ENCODE data around the gene ADGRB3.

DNA sequence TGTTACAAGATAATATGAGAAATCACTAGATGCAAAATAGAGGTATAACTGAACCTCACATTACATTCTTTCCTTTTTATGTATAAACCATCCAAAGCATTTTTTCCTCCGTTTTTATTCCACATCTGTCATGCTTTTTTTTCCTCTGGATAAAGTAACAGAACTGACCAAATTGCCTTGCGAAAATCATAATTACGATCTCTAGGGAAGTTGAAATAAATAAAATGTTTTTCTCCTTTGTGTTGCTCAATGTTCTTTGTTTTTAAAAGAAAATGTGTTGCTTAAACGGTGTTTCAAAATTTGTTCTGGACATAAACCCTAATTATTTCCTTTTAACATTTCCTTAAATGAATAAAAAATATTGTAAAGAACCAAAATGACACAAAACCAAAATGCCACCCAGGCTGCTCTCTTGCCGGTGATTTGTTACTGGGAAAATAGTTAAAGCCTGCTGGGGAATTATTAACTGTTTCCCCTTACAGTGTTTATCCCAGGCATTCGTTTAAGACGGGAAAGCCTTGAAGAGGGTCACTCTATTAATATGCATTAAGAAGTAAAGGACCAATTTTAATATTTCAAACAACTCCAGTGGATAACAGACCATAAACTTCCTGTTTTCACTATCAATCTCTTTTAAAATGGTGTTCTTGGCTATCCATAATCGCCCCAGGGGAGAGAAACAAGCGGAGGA lies 1.7 kb upstream of the ADGRB3 start:
- TF ChIP-seq, protein P1, sequence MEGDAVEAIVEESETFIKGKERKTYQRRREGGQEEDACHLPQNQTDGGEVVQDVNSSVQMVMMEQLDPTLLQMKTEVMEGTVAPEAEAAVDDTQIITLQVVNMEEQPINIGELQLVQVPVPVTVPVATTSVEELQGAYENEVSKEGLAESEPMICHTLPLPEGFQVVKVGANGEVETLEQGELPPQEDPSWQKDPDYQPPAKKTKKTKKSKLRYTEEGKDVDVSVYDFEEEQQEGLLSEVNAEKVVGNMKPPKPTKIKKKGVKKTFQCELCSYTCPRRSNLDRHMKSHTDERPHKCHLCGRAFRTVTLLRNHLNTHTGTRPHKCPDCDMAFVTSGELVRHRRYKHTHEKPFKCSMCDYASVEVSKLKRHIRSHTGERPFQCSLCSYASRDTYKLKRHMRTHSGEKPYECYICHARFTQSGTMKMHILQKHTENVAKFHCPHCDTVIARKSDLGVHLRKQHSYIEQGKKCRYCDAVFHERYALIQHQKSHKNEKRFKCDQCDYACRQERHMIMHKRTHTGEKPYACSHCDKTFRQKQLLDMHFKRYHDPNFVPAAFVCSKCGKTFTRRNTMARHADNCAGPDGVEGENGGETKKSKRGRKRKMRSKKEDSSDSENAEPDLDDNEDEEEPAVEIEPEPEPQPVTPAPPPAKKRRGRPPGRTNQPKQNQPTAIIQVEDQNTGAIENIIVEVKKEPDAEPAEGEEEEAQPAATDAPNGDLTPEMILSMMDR (IDR thresholded peaks at IDR 0.05) = no peak
- no peak for TF ChIP-seq EZH2 (IDR thresholded peaks at IDR 0.05; ENCODE audit: borderline replicate concordance, insufficient read depth, low read depth, low read length, poor library complexity, severe bottlenecking)
